Neuronal stem cell (in vitro differentiated cells): ENCODE results near the gene EFCC1.

Source experiments
- DNase-seq: peaks from one replicate; pipeline ENCODE4 v3.0.0-alpha.2; 2013; ENCODE audit warnings: low spot score
- H2AFZ ChIP-seq: one replicate; pipeline ENCODE4 v1.6.1; 2013; ENCODE audit warnings: mild to moderate bottlenecking, low read length, inconsistent platforms
- H2AK5ac ChIP-seq: 2 replicates; pipeline ENCODE4 v1.6.1; 2013; ENCODE audit warnings: low read depth, mild to moderate bottlenecking, inconsistent platforms, low read length, moderate library complexity, mixed read lengths
- H2BK120ac ChIP-seq: 2 replicates; pipeline ENCODE4 v1.6.1; 2013; ENCODE audit warnings: low read depth, mild to moderate bottlenecking, inconsistent platforms, low read length, moderate library complexity, mixed read lengths
- H2BK12ac ChIP-seq: one replicate; pipeline ENCODE4 v1.6.1; 2013; ENCODE audit warnings: low read length, inconsistent platforms
- H2BK15ac ChIP-seq: 2 replicates; pipeline ENCODE4 v1.6.1; 2013; ENCODE audit warnings: mild to moderate bottlenecking, low read length, inconsistent platforms, mixed read lengths
- H2BK5ac ChIP-seq: one replicate; pipeline ENCODE4 v1.6.1; 2013; ENCODE audit warnings: inconsistent platforms, mild to moderate bottlenecking, low read length, moderate library complexity
- H3K14ac ChIP-seq: one replicate; pipeline ENCODE4 v1.6.1; 2013; ENCODE audit warnings: low read length, inconsistent platforms
- H3K18ac ChIP-seq: 2 replicates; pipeline ENCODE4 v1.6.1; 2013; ENCODE audit warnings: low read length, inconsistent platforms
- H3K23ac ChIP-seq: 2 replicates; pipeline ENCODE4 v1.6.1; 2013; ENCODE audit warnings: low read depth, mild to moderate bottlenecking, mixed read lengths, low read length, inconsistent platforms; ENCODE audit not compliant: poor library complexity
- H3K27ac ChIP-seq: replicated peaks from 3 replicates; pipeline ENCODE4 v1.5.1; 2013; ENCODE audit warnings: low read length, inconsistent platforms
- H3K27me3 ChIP-seq, 3 experiments: 2 replicates each; pipeline ENCODE4 v1.6.1; 2013; ENCODE audit warnings: low read length in 3 of 3, mild to moderate bottlenecking in 2 of 3, inconsistent platforms in 1 of 3, low read depth in 1 of 3, mixed read lengths in 1 of 3, moderate library complexity in 1 of 3; ENCODE audit not compliant: control insufficient read depth in 3 of 3, insufficient read depth in 3 of 3
- H3K36me3 ChIP-seq, 2 donors: replicated peaks in 1 of 2; 2 replicates each; pipeline ENCODE4 v1.6.1; 2013; ENCODE audit warnings: low read length in 2 of 2; ENCODE audit not compliant: control insufficient read depth in 2 of 2, insufficient read depth in 2 of 2
- H3K4ac ChIP-seq: 2 replicates; pipeline ENCODE4 v1.6.1; 2013; ENCODE audit warnings: inconsistent platforms, mild to moderate bottlenecking, low read length, moderate library complexity
- H3K4me1 ChIP-seq, 2 donors: 1 replicate in 1 of 2; 2 replicates in 1 of 2; pipeline ENCODE4 v1.6.1; 2013; ENCODE audit warnings: low read length in 2 of 2, low read depth in 1 of 2; ENCODE audit not compliant: control insufficient read depth in 2 of 2, insufficient read depth in 1 of 2
- H3K4me2 ChIP-seq: one replicate; pipeline ENCODE4 v1.6.1; 2013; ENCODE audit warnings: mild to moderate bottlenecking, low read length, inconsistent platforms; ENCODE audit not compliant: insufficient read depth, poor library complexity, severe bottlenecking
- H3K4me3 ChIP-seq, 2 donors: 2 replicates each; pipeline ENCODE4 v1.5.1; 2013; ENCODE audit warnings: low read length in 2 of 2, mild to moderate bottlenecking in 2 of 2, inconsistent platforms in 1 of 2, moderate library complexity in 1 of 2
- H3K79me1 ChIP-seq: one replicate; pipeline ENCODE4 v1.6.1; 2013; ENCODE audit warnings: low read depth, mild to moderate bottlenecking, inconsistent platforms, low read length, moderate library complexity
- H3K9ac ChIP-seq: one replicate; pipeline ENCODE4 v1.6.1; 2013; ENCODE audit warnings: mild to moderate bottlenecking, low read depth, low read length, inconsistent platforms; ENCODE audit not compliant: poor library complexity
- H3K9me3 ChIP-seq, 2 donors: replicated peaks in 1 of 2; 2 replicates each; pipeline versions ENCODE3 to v1.6.1; 2013; ENCODE audit warnings: low read length in 2 of 2, mild to moderate bottlenecking in 2 of 2, inconsistent platforms in 1 of 2, low read depth in 1 of 2, mixed read lengths in 1 of 2, moderate library complexity in 1 of 2; ENCODE audit not compliant: control insufficient read depth in 2 of 2, insufficient read depth in 1 of 2
- H4K8ac ChIP-seq: one replicate; pipeline ENCODE4 v1.6.1; 2013; ENCODE audit warnings: low read depth, mild to moderate bottlenecking, inconsistent platforms, low read length, moderate library complexity
- H4K91ac ChIP-seq: one replicate; pipeline ENCODE4 v1.6.1; 2013; ENCODE audit warnings: low read length, low read depth, mild to moderate bottlenecking, inconsistent platforms; ENCODE audit not compliant: poor library complexity
- WGBS, 2 donors: extraction: QIAGEN DNeasy Blood & Tissue Kit; methylation state at CpG; one replicate each; pipeline ENCODE4 v1.1.7; 2013; ENCODE audit warnings: missing lambda C conversion rate in 2 of 2, mixed read lengths in 1 of 2; ENCODE audit not compliant: insufficient read length in 2 of 2, insufficient replicate concordance in 1 of 2; ENCODE audit errors: extremely low coverage in 2 of 2; 5-methylcytosine and 5-hydroxymethylcytosine counted together

The EFCC1 gene

DNA sequence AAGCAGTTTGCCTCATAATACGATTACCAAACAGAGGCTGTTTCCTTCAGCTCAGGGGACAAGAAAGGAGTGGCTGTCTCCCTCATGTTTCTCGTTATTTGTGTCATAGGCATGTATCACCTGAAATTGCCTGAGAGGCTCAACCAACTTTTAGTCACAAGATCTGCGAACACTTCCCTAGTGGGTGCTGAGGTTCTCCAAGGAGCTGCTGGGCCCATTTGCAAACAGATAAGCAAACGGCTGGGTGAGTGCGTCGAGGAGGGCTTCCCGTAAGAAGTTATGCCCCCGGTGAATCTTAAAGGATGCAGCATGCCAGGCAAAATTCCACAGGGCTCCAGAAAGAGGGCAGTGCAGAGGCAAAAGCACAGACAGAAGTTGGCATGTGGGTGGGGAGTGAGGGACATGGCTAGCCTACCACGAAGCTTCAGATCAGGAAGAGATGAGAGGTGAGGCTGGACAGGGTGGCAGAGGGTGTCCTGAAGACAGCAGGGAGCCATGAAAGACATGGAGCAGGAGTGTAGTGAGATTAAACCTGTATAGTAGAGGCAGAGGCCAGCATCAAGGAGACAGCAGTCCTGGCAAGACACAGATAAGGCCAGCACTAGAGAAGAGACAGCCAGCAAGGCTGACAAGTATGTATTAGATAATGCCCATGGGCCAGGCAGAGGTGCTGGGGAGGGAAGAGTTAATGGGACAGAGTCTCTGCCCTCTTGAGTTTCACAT is 55.5 kb downstream of the EFCC1 start:
- Histone ChIP-seq H3K4ac (no peak overlapping the region), H3K4me2 (no peak overlapping the region), H3K9me3 (no peaks in the 10 kb centered on the region), H3K4me3 (no peak overlapping the region), H2AK5ac (no peak overlapping the region), H2BK5ac (no peak overlapping the region), H2BK12ac (no peak overlapping the region), H2AFZ (no peak overlapping the region), H4K8ac (no peak overlapping the region), H2BK15ac (no peak overlapping the region), H3K27me3 (peaks cover 0 to 4% (median 0%) of the 10 kb centered on the region in 3 experiments), H3K27ac (no peak overlapping the region), H3K9ac (no peak overlapping the region), H3K23ac (no peak overlapping the region), H3K4me1 (peaks cover 2 to 3% of the 10 kb centered on the region in 2 donors), H2BK120ac (no peak overlapping the region), H3K79me1 (no peaks in the 10 kb centered on the region), H3K18ac (no peak overlapping the region), H4K91ac (no peak overlapping the region), H3K14ac (no peak overlapping the region), H3K36me3 (no peaks in the 10 kb centered on the region)
- WGBS, 2 donors = no CpG with 5 or more reads among the region's 9 CpGs
- DNase-seq = no peak

DNA sequence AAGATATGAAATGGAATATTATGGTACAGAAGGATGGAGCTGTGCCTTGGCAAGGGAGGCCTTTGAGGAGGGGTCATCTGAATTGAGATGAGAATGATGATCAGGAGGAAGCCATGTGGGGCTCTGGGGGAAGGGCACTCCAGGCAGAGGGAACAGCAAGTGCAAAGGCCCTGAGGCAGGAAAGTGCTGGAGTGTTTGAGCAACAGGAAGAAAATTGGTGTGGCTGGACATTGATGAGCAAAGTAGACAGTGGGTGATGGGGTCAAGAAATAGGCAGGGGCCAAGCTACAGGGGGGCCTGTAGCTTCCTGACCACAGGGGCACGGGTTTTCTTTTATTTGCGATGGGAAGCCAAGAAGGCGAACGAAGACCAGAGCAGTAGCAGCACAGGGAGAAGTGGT is 56.1 kb downstream of the EFCC1 start:
- Histone ChIP-seq H3K79me1 (no peaks in the 10 kb centered on the region), H3K9me3 (no peaks in the 10 kb centered on the region), H2BK12ac (no peak overlapping the region), H3K36me3 (no peaks in the 10 kb centered on the region), H2BK120ac (no peak overlapping the region), H2AK5ac (no peak overlapping the region), H2BK15ac (no peak overlapping the region), H3K27ac (no peak overlapping the region), H3K4me2 (no peak overlapping the region), H3K9ac (no peak overlapping the region), H4K8ac (no peak overlapping the region), H3K18ac (no peak overlapping the region), H4K91ac (no peak overlapping the region), H2BK5ac (no peak overlapping the region), H3K27me3 (peaks cover 0 to 4% (median 0%) of the 10 kb centered on the region in 3 experiments), H3K4ac (no peak overlapping the region), H2AFZ (no peak overlapping the region), H3K4me1 (peaks cover 2 to 3% of the 10 kb centered on the region in 2 donors), H3K23ac (no peak overlapping the region), H3K4me3 (no peak overlapping the region), H3K14ac (no peak overlapping the region)
- DNase-seq = no peak
- no CpG with 5 or more reads among the region's 4 CpGs for WGBS, 2 donors

DNA sequence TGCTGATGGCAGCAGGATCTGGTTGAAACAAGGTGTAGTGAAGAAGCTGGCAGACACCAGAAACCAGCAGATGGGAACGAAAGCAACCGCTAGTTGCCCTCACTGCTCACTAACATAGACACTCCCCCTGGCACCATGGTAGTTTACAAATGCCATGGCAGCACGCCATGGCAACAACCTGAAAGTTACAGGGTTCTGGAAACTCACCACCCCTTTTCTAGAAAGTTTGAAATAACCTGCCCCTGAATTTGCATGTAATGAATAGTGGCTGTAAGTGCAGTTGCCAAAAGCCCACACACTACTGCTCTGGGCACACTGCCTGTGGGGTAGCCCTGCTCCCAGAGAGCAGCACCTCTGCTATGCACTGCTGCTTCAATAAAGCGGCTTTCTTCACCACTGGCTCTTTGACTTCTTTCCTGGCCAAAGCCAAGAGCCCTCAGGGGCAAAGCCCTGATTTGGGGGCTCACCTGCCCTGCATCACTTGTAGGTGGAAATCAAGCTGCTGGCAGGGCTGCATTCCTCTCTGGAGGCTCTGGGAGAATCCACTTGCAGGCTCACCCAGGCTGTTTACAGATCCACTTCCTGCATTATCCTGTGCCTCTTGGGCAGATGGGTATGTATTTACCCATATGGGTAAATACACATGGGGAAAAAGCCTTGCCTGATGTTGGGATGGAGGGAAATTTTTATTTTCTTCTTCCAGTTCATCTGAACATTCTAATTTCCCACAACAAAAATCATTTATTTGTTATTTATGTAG is 57.5 kb downstream of the EFCC1 start:
- Histone ChIP-seq H2BK12ac (no peak overlapping the region), H4K91ac (no peak overlapping the region), H3K79me1 (no peaks in the 10 kb centered on the region), H3K9ac (no peak overlapping the region), H2AK5ac (no peak overlapping the region), H2AFZ (peak overlapping the region; percentile 21), H2BK120ac (no peak overlapping the region), H3K36me3 (no peaks in the 10 kb centered on the region), H4K8ac (no peak overlapping the region), H3K18ac (no peak overlapping the region), H3K9me3 (no peaks in the 10 kb centered on the region), H3K27ac (no peak overlapping the region), H3K23ac (no peak overlapping the region), H3K14ac (no peak overlapping the region), H3K4me3 (peak overlapping the region in 1 of 2 donors; percentile 44), H3K27me3 (peaks cover 0 to 8% (median 0%) of the 10 kb centered on the region in 3 experiments), H2BK5ac (no peak overlapping the region), H3K4me1 (peaks cover 0 to 2% of the 10 kb centered on the region in 2 donors), H2BK15ac (no peak overlapping the region), H3K4me2 (no peak overlapping the region), H3K4ac (no peak overlapping the region)
- no peak for DNase-seq
- WGBS, 2 donors = no CpG with 5 or more reads among the region's 4 CpGs

DNA sequence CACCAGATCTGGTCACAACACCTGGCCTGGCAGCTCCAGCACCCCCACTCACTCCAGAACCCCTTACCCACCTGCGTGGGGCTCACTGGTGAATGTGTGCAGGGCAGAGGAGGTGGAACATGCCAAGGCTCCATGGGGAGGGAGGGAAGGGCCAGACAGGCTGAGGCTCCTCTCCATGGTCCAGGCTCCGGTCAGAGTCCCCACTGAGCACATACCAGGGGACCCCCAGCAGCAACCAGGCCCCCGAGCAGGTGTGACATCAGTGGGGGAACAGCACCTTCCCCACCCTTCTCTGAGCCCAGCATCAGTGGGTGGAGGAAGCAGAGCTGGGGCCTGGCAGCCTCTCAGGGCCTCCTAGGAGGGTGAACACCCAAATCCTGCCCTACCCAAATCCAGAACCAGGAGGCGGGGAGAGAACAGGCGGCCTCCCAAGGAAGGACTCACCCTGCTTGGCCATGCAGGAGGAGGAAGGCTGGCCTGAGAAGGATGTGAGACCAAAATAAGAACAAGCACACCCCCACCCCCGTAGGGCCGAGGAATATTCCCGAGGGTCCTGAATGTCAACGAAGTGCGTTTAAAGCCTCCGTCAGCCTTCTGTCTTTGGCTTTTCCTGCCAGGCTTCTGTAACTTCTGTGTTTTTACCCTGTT is 58.3 kb downstream of the EFCC1 start:
- no peak overlapping the region for H2BK15ac ChIP-seq
- peaks cover 0 to 8% (median 0%) of the 10 kb centered on the region in 3 experiments for H3K27me3 ChIP-seq
- H2AK5ac ChIP-seq = no peak overlapping the region
- H3K18ac ChIP-seq = no peak overlapping the region
- H2BK12ac ChIP-seq = peak overlapping the region; percentile 10
- H3K27ac ChIP-seq = no peak overlapping the region
- H3K23ac ChIP-seq = no peak overlapping the region
- no CpG with 5 or more reads among the region's 11 CpGs for WGBS, 2 donors
- peak overlapping the region; percentile 9 for H3K14ac ChIP-seq
- H2BK120ac ChIP-seq = no peak overlapping the region
- H3K4me1 ChIP-seq = peaks cover 0 to 2% of the 10 kb centered on the region in 2 donors
- no peak overlapping the region for H4K91ac ChIP-seq
- H2AFZ ChIP-seq = peak overlapping the region; percentile 55
- H3K9ac ChIP-seq = no peak overlapping the region
- H2BK5ac ChIP-seq = no peak overlapping the region
- no peak overlapping the region for H4K8ac ChIP-seq
- no peak for DNase-seq
- no peaks in the 10 kb centered on the region for H3K9me3 ChIP-seq
- H3K4me3 ChIP-seq = no peak overlapping the region
- no peaks in the 10 kb centered on the region for H3K36me3 ChIP-seq
- no peak overlapping the region for H3K4me2 ChIP-seq
- H3K4ac ChIP-seq = no peak overlapping the region
- no peaks in the 10 kb centered on the region for H3K79me1 ChIP-seq
